MM.1S (cell line): ENCODE data around the gene KCNK2.

ENCODE experiments used
- DNase-seq: peaks from one replicate; pipeline ENCODE4 v3.0.0-alpha.2; 2015
- H2AFZ ChIP-seq: fragments of 300-600 bp; sonication (generic); 2 replicates; pipeline ENCODE4 v1.6.0; 2016; ENCODE audit warnings: antibody characterized with exemption, low read length
- H3F3A ChIP-seq: fragments of 300-600 bp; sonication (generic); 2 replicates; pipeline ENCODE4 v1.6.1; 2016; ENCODE audit warnings: mild to moderate bottlenecking, antibody characterized with exemption, low read length, moderate library complexity, mixed read lengths; ENCODE audit not compliant: insufficient read depth
- H3K27ac ChIP-seq: fragments of 300-600 bp; sonication (generic); 2 replicates; pipeline ENCODE4 v1.5.1; 2016; ENCODE audit warnings: mild to moderate bottlenecking, low read length
- H3K27me3 ChIP-seq: fragments of 300-600 bp; sonication (generic); replicated peaks from 2 replicates; pipeline ENCODE4 v1.6.0; 2016; ENCODE audit warnings: low read length; ENCODE audit not compliant: insufficient read depth
- H3K36me3 ChIP-seq: fragments of 300-600 bp; sonication (generic); replicated peaks from 2 replicates; pipeline ENCODE4 v1.6.1; 2016; ENCODE audit warnings: mild to moderate bottlenecking, low read length, mixed read lengths; ENCODE audit not compliant: insufficient read depth
- H3K4me1 ChIP-seq: fragments of 300-600 bp; sonication (generic); 2 replicates; pipeline ENCODE4 v1.6.1; 2016; ENCODE audit warnings: low read length, mixed read lengths
- H3K4me2 ChIP-seq: fragments of 300-600 bp; sonication (generic); 2 replicates; pipeline ENCODE4 v1.6.0; 2016; ENCODE audit warnings: low read depth, low read length
- H3K4me3 ChIP-seq: fragments of 300-600 bp; sonication (generic); 2 replicates; pipeline ENCODE4 v1.5.1; 2016; ENCODE audit warnings: low read length, mixed read lengths
- H3K79me2 ChIP-seq: fragments of 300-600 bp; sonication (generic); 2 replicates; pipeline ENCODE4 v1.6.1; 2016; ENCODE audit warnings: mixed run types, low read length, mixed read lengths
- H3K9ac ChIP-seq: fragments of 300-600 bp; sonication (generic); 2 replicates; pipeline ENCODE4 v1.6.1; 2016; ENCODE audit warnings: low read length, mixed read lengths
- H3K9me2 ChIP-seq: fragments of 300-600 bp; sonication (generic); replicated peaks from 2 replicates; pipeline ENCODE4 v1.6.1; 2016; ENCODE audit warnings: mild to moderate bottlenecking, low read length, mixed read lengths; ENCODE audit not compliant: insufficient read depth
- H3K9me3 ChIP-seq: fragments of 300-600 bp; sonication (generic); replicated peaks from 2 replicates; pipeline ENCODE4 v1.6.1; 2016; ENCODE audit warnings: mild to moderate bottlenecking, low read length, mixed read lengths; ENCODE audit not compliant: insufficient read depth
- H4K20me1 ChIP-seq: fragments of 300-600 bp; sonication (generic); 2 replicates; pipeline ENCODE4 v1.6.1; 2016; ENCODE audit warnings: mild to moderate bottlenecking, low read length, moderate library complexity, mixed read lengths; ENCODE audit not compliant: insufficient read depth
- CTCF ChIP-seq: fragments of 300-600 bp; sonication (generic); IDR thresholded peaks from 2 replicates; pipeline ENCODE4 v1.5.1; 2016; ENCODE audit warnings: antibody characterized with exemption, low read length, mixed read lengths
- EZH2 ChIP-seq: fragments of 300-600 bp; sonication (generic); optimal IDR thresholded peaks from 2 replicates; pipeline ENCODE3; 2017; ENCODE audit warnings: low read depth, mild to moderate bottlenecking, antibody characterized with exemption, low read length, mixed read lengths
- EZH2phosphoT487 ChIP-seq: fragments of 300-600 bp; sonication (generic); IDR thresholded peaks from 2 replicates; pipeline ENCODE4 v1.6.1; 2018; ENCODE audit warnings: antibody characterized with exemption, low read length

KCNK2 gene

GRCh38 chr1:215143497-215143896 lies 61.0 kb downstream of the KCNK2 start:
- H3K27ac ChIP-seq = no peak overlapping the region
- H3K9me3 ChIP-seq = no peaks in the 10 kb centered on the region
- H2AFZ ChIP-seq = no peak overlapping the region
- no peak overlapping the region for H3K4me3 ChIP-seq
- H3K36me3 ChIP-seq = no peaks in the 10 kb centered on the region
- H3K4me1 ChIP-seq = no peaks in the 10 kb centered on the region
- H3K79me2 ChIP-seq = no peaks in the 10 kb centered on the region
- H4K20me1 ChIP-seq = no peaks in the 10 kb centered on the region
- H3F3A ChIP-seq = no peaks in the 10 kb centered on the region
- no peak overlapping the region for H3K4me2 ChIP-seq
- H3K27me3 ChIP-seq = no peaks in the 10 kb centered on the region
- H3K9ac ChIP-seq = no peak overlapping the region
- H3K9me2 ChIP-seq = no peaks in the 10 kb centered on the region
- no peak for TF ChIP-seq EZH2phosphoT487
- no peak for TF ChIP-seq EZH2
- no peak for TF ChIP-seq CTCF
- no peak for DNase-seq

DNA sequence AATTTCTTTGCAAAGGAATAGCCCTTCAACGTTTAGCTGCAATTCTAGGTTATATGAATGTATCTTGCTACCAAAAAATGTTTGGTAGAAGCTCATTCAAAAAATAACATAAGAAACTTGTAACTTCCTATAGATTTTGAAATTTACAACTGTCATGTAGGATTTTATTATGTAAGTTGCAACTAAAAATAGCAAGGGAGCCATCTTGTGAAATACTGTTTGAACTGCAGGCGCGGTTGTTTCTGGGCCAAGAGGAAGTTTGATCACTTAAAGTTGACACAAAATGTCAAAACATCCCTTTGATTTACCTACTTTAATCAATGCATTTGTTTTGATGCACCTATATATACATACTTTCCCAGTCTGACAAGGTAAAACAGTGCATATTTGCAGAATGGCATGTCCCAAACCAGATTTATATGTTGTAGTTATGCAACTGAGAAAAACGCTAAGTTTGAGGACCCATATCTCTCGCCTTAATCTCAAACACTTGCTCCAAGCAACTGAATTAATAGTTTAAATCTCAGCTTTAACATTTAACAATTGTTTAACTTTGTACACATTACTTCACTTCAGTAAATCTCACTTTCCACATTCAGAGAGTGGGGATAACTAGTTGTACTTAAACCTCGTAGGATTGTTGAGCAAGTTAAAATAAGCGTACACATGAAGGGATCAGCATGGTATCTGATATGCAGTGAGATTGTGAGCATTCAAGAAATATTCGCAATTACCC lies 63.9 kb downstream of the KCNK2 start:
- H3K9me2 ChIP-seq = no peaks in the 10 kb centered on the region
- no peak overlapping the region for H3K27ac ChIP-seq
- H3K4me2 ChIP-seq = no peak overlapping the region
- no peak overlapping the region for H2AFZ ChIP-seq
- no peaks in the 10 kb centered on the region for H3K36me3 ChIP-seq
- no peak for TF ChIP-seq EZH2phosphoT487
- peak; percentile 24; the same call in 1 of the 2 replicates for TF ChIP-seq CTCF
- TF ChIP-seq EZH2 = no peak
- H3K79me2 ChIP-seq = no peaks in the 10 kb centered on the region
- H4K20me1 ChIP-seq = no peaks in the 10 kb centered on the region
- H3K9me3 ChIP-seq = no peaks in the 10 kb centered on the region
- H3F3A ChIP-seq = no peaks in the 10 kb centered on the region
- no peak for DNase-seq
- no peaks in the 10 kb centered on the region for H3K4me1 ChIP-seq
- no peak overlapping the region for H3K9ac ChIP-seq
- H3K4me3 ChIP-seq = no peak overlapping the region
- no peaks in the 10 kb centered on the region for H3K27me3 ChIP-seq

DNA sequence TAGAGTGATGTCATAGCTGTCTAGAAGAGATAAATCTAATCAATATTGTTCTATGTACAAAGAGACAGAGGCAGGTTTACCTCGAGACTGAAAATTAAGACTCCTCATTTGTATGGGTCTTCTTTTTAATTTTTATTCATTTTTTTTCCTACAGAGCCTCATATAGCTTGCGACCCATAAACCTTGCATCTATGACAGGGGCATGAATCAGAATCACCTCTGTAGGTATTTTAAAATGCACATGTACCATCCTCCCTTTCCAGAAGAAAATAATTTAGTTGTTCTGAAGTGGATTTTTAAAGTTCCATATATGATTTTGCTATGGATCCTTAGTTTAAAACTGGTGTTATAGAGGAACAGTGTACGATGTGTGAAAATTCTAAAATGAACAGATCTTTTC lies 64.5 kb downstream of the KCNK2 start:
- no peak for DNase-seq
- H3K27me3 ChIP-seq = no peaks in the 10 kb centered on the region
- H3K36me3 ChIP-seq = no peaks in the 10 kb centered on the region
- H3K4me1 ChIP-seq = no peaks in the 10 kb centered on the region
- H3K27ac ChIP-seq = no peak overlapping the region
- H3F3A ChIP-seq = no peaks in the 10 kb centered on the region
- no peaks in the 10 kb centered on the region for H3K79me2 ChIP-seq
- H3K4me3 ChIP-seq = no peak overlapping the region
- no peak overlapping the region for H3K4me2 ChIP-seq
- no peaks in the 10 kb centered on the region for H3K9me3 ChIP-seq
- H3K9ac ChIP-seq = no peak overlapping the region
- H2AFZ ChIP-seq = no peak overlapping the region
- H4K20me1 ChIP-seq = no peaks in the 10 kb centered on the region
- no peak for TF ChIP-seq EZH2phosphoT487
- TF ChIP-seq EZH2 = no peak
- no peak for TF ChIP-seq CTCF
- H3K9me2 ChIP-seq = no peaks in the 10 kb centered on the region
